Activated CD4-positive, alpha-beta T cell treated with anti-CD3 and anti-CD28 coated beads, Interleukin-10, Interleukin-2, amounts not matched to agents 100 ng/mL and 50 ng/mL, durations not matched to agents 16 hours and 8 hours (primary cell): Measurements from ENCODE around the gene IL22RA2.

Source experiments
- DNase-seq: peaks from one replicate; pipeline ENCODE4 v3.0.0-alpha.2; 2020

IL22RA2 gene

DNA sequence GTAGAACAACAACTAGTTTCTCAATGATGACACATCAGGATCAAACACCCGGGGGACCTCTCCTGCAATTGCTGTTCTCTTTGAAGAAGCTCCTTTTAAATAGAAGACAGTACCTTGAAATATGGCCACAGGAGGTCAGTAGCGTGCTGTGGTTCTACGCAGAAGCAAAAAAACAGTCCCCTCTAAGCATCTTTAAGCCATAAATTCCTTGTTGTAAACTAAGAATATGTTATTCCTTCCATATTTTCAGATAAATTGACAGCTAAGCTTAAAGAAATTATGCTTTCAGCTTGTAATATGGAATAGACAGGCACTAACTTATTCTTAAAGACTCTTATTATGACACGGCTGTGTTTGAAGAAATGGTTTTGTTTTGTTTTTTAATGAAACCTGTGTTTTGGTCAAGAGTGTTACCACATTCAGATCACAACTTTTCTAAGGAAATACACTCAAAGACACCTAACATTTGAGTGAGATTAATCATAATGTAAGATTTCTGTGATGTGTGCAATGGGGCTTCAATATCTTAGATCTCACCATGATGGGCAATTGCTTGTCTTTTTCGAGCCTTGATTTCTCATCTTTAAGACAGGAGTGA is 78.9 kb downstream of the IL22RA2 start:
- DNase-seq = peak; percentile 74
